ENCODE data around the gene UQCRC2.

UQCRC2 gene

DNA sequence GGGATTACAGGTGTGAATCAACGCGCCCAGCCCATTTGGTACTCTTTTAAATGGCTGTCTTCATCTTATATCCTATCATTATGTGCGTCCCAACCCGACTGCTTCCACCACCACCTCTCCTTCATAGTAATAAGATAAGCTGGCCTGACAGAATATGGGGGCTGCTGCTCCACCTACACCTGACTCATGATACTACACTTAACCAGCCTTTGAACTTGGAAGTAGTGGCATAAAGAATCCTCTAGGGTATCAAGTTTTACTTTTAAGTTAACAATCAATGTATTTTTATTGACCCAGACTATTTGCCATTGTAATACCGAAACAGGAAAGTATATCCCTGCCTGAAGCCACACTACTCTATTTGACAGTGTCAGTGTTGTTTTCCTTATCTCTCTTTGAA lies 28.9 kb downstream of the UQCRC2 start:
- no peaks in the 10 kb centered on the region for H3K4me1 ChIP-seq (ENCODE audit: control insufficient read depth, insufficient read depth, low read length)
- no peaks in the 10 kb centered on the region for H3K27me3 ChIP-seq (ENCODE audit: control insufficient read depth, insufficient read depth, low read length)
- H3K36me3 ChIP-seq (ENCODE audit: control insufficient read depth, insufficient read depth, low read length) = peaks cover 82% of the 10 kb centered on the region
- H3K27ac ChIP-seq (ENCODE audit: low read depth, low read length) = no peak overlapping the region
- no peak overlapping the region for H3K9ac ChIP-seq (ENCODE audit: low read depth, low read length)
- no peak overlapping the region for H3K4me3 ChIP-seq (ENCODE audit: low read depth, low read length)
- no peaks in the 10 kb centered on the region for H3K9me3 ChIP-seq (ENCODE audit: control insufficient read depth, insufficient read depth, low read length)

DNA sequence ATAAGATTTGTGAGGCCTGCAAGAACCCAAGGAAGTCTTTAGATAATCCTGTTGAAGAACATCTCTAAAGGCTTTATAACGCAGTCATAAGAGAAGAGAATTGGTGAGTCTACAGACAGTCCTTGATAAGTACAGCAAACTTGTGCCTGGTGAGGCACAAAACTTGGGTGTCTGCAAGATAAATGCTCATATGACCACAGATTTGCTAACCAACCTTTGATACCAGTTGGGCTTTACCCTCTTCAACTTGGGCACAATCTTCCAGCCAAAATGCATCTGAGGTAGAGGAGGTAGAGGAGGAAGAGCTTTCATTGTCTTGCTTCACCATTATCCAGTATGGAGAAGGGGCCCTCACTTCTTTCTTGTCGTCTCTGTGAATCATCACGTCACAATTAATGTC lies 30.9 kb downstream of the UQCRC2 start:
- Histone ChIP-seq H3K27me3 (ENCODE audit: control insufficient read depth, insufficient read depth, low read length) (no peaks in the 10 kb centered on the region), H3K27ac (ENCODE audit: low read depth, low read length) (no peak overlapping the region), H3K4me1 (ENCODE audit: control insufficient read depth, insufficient read depth, low read length) (no peaks in the 10 kb centered on the region), H3K9ac (ENCODE audit: low read depth, low read length) (no peak overlapping the region), H3K9me3 (ENCODE audit: control insufficient read depth, insufficient read depth, low read length) (no peaks in the 10 kb centered on the region), H3K36me3 (ENCODE audit: control insufficient read depth, insufficient read depth, low read length) (peaks cover 62% of the 10 kb centered on the region), H3K4me3 (ENCODE audit: low read depth, low read length) (no peak overlapping the region)

GRCh38 chr16:21985524-21985923 lies 32.4 kb downstream of the UQCRC2 start:
- Histone ChIP-seq H3K27me3 (ENCODE audit: control insufficient read depth, insufficient read depth, low read length) (no peaks in the 10 kb centered on the region), H3K36me3 (ENCODE audit: control insufficient read depth, insufficient read depth, low read length) (peaks cover 48% of the 10 kb centered on the region), H3K9ac (ENCODE audit: low read depth, low read length) (no peak overlapping the region), H3K4me3 (ENCODE audit: low read depth, low read length) (no peak overlapping the region), H3K9me3 (ENCODE audit: control insufficient read depth, insufficient read depth, low read length) (no peaks in the 10 kb centered on the region), H3K4me1 (ENCODE audit: control insufficient read depth, insufficient read depth, low read length) (0 out of 2 replicates have a peak, but pooled peaks cover 3% of the 10 kb centered on the region), H3K27ac (ENCODE audit: low read depth, low read length) (no peak overlapping the region)

DNA sequence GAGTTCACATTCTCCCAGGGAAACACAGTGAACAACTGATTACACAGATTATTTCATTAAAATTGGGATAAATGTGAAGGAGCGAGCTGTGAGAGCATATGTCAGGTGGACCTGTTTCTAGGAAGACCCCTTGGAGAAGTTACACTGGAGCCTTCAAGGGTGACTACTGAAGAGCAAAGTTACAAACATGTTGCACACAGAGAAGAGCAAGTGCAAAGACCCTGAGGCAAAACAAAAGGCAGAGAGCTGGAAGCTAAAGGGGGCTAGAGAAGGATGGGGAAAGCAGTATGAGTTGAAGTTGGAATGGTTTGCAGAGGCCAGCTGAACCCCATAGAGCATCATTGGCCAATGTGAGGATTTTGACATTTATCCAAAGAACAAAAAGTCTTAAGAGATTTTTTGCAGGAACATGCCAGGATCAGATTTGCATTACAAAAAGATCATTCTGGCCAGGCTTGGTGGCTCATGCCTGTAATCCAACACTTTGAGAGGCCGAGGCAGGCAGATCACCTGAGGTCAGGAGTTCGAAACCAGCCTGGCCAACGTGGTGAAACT lies 33.6 kb downstream of the UQCRC2 start:
- Histone ChIP-seq H3K4me3 (ENCODE audit: low read depth, low read length) (no peak overlapping the region), H3K27ac (ENCODE audit: low read depth, low read length) (no peak overlapping the region), H3K9me3 (ENCODE audit: control insufficient read depth, insufficient read depth, low read length) (no peaks in the 10 kb centered on the region), H3K9ac (ENCODE audit: low read depth, low read length) (no peak overlapping the region), H3K27me3 (ENCODE audit: control insufficient read depth, insufficient read depth, low read length) (no peaks in the 10 kb centered on the region), H3K36me3 (ENCODE audit: control insufficient read depth, insufficient read depth, low read length) (peaks cover 36% of the 10 kb centered on the region), H3K4me1 (ENCODE audit: control insufficient read depth, insufficient read depth, low read length) (0 out of 2 replicates have a peak, but pooled peaks cover 4% of the 10 kb centered on the region)

GRCh38 chr16:21987498-21987897 lies 34.3 kb downstream of the UQCRC2 start:
- Histone ChIP-seq H3K9ac (ENCODE audit: low read depth, low read length) (no peak overlapping the region), H3K9me3 (ENCODE audit: control insufficient read depth, insufficient read depth, low read length) (no peaks in the 10 kb centered on the region), H3K27ac (ENCODE audit: low read depth, low read length) (no peak overlapping the region), H3K36me3 (ENCODE audit: control insufficient read depth, insufficient read depth, low read length) (peaks cover 29% of the 10 kb centered on the region), H3K4me1 (ENCODE audit: control insufficient read depth, insufficient read depth, low read length) (0 out of 2 replicates have a peak, but pooled peaks cover 4% of the 10 kb centered on the region), H3K27me3 (ENCODE audit: control insufficient read depth, insufficient read depth, low read length) (no peaks in the 10 kb centered on the region), H3K4me3 (ENCODE audit: low read depth, low read length) (no peak overlapping the region)

DNA sequence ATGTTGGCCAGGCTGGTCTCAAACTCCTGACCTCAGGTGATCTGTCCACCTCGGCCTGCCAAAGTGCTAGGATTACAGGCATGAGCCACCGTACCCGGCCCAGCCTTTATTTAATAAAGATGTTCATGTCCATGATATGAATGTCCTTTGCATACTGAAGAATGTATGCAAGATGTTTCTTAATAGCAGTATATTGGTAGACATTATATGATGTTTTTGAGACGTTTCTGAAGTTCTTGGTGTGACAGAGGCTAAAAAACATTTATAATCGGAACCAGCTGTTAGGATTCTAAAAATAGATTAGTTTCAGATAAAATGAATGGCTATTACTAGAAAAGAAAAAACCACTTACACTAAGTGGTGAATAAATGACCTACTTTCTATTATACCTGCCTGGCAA lies 36.0 kb downstream of the UQCRC2 start:
- Histone ChIP-seq H3K36me3 (ENCODE audit: control insufficient read depth, insufficient read depth, low read length) (peaks cover 13% of the 10 kb centered on the region), H3K27me3 (ENCODE audit: control insufficient read depth, insufficient read depth, low read length) (no peaks in the 10 kb centered on the region), H3K27ac (ENCODE audit: low read depth, low read length) (no peak overlapping the region), H3K9me3 (ENCODE audit: control insufficient read depth, insufficient read depth, low read length) (no peaks in the 10 kb centered on the region), H3K9ac (ENCODE audit: low read depth, low read length) (no peak overlapping the region), H3K4me3 (ENCODE audit: low read depth, low read length) (no peak overlapping the region), H3K4me1 (ENCODE audit: control insufficient read depth, insufficient read depth, low read length) (0 out of 2 replicates have a peak, but pooled peaks cover 4% of the 10 kb centered on the region)

GRCh38 chr16:21989751-21990150 lies 36.6 kb downstream of the UQCRC2 start:
- H3K4me1 ChIP-seq (ENCODE audit: control insufficient read depth, insufficient read depth, low read length) = 0 out of 2 replicates have a peak, but pooled peaks cover 4% of the 10 kb centered on the region
- peaks cover 7% of the 10 kb centered on the region for H3K36me3 ChIP-seq (ENCODE audit: control insufficient read depth, insufficient read depth, low read length)
- H3K27me3 ChIP-seq (ENCODE audit: control insufficient read depth, insufficient read depth, low read length) = no peaks in the 10 kb centered on the region
- H3K9me3 ChIP-seq (ENCODE audit: control insufficient read depth, insufficient read depth, low read length) = no peaks in the 10 kb centered on the region
- H3K4me3 ChIP-seq (ENCODE audit: low read depth, low read length) = no peak overlapping the region
- no peak overlapping the region for H3K9ac ChIP-seq (ENCODE audit: low read depth, low read length)
- H3K27ac ChIP-seq (ENCODE audit: low read depth, low read length) = no peak overlapping the region

- peaks cover 4% of the 10 kb centered on the region; the same call in 1 of the 2 replicates for H3K36me3 ChIP-seq (ENCODE audit: control insufficient read depth, insufficient read depth, low read length)
- no peak overlapping the region for H3K27ac ChIP-seq (ENCODE audit: low read depth, low read length)
- no peak overlapping the region for H3K4me3 ChIP-seq (ENCODE audit: low read depth, low read length)
- H3K9me3 ChIP-seq (ENCODE audit: control insufficient read depth, insufficient read depth, low read length) = no peaks in the 10 kb centered on the region
- H3K27me3 ChIP-seq (ENCODE audit: control insufficient read depth, insufficient read depth, low read length) = no peaks in the 10 kb centered on the region
- no peak overlapping the region for H3K9ac ChIP-seq (ENCODE audit: low read depth, low read length)
- 0 out of 2 replicates have a peak, but pooled peaks cover 4% of the 10 kb centered on the region for H3K4me1 ChIP-seq (ENCODE audit: control insufficient read depth, insufficient read depth, low read length)
Observed at GRCh38 chr16:21990381-21990944, 37.3 kb downstream of the UQCRC2 start.

- Histone ChIP-seq H3K27ac (ENCODE audit: low read depth, low read length) (no peak overlapping the region), H3K4me3 (ENCODE audit: low read depth, low read length) (no peak overlapping the region), H3K27me3 (ENCODE audit: control insufficient read depth, insufficient read depth, low read length) (no peaks in the 10 kb centered on the region), H3K4me1 (ENCODE audit: control insufficient read depth, insufficient read depth, low read length) (0 out of 2 replicates have a peak, but pooled peaks cover 4% of the 10 kb centered on the region), H3K36me3 (ENCODE audit: control insufficient read depth, insufficient read depth, low read length) (no peaks in the 10 kb centered on the region), H3K9ac (ENCODE audit: low read depth, low read length) (no peak overlapping the region), H3K9me3 (ENCODE audit: control insufficient read depth, insufficient read depth, low read length) (no peaks in the 10 kb centered on the region)
Observed at GRCh38 chr16:21991621-21992020, 38.5 kb downstream of the UQCRC2 start.

DNA sequence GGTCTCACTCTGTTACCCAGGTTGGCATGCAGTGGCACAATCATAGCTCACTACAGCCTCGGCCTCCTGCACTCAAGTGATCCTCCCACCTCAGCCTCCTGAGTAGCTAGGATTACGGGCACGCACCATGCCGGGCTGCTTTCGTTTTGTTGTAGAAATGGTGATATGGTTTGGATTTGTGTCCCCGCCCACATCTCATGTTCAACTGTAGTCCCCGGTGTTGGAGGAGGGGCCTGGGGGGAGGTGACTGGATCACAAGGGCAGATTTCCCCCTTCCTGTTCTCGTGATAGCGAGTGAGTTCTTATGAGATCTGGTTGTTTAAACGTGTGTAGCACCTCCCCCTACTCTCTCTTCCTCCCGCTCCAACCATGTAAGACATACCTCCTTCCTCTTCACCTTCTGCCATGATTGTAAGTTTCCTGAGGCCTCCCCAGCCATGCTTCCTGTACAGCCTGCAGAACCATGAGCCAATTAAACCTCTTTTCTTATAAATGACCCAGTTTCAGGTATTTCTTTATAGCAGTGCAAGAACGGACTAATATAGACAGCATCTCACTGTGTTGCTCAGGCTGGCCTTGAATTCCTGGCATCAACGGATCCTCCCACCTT lies 41.8 kb downstream of the UQCRC2 start:
- Histone ChIP-seq H3K9me3 (ENCODE audit: control insufficient read depth, insufficient read depth, low read length) (no peaks in the 10 kb centered on the region), H3K27me3 (ENCODE audit: control insufficient read depth, insufficient read depth, low read length) (no peaks in the 10 kb centered on the region), H3K4me1 (ENCODE audit: control insufficient read depth, insufficient read depth, low read length) (0 out of 2 replicates have a peak, but pooled peaks cover 4% of the 10 kb centered on the region), H3K27ac (ENCODE audit: low read depth, low read length) (no peak overlapping the region), H3K36me3 (ENCODE audit: control insufficient read depth, insufficient read depth, low read length) (no peaks in the 10 kb centered on the region), H3K9ac (ENCODE audit: low read depth, low read length) (no peak overlapping the region), H3K4me3 (ENCODE audit: low read depth, low read length) (no peak overlapping the region)

- H3K4me1 ChIP-seq (ENCODE audit: control insufficient read depth, insufficient read depth, low read length) = peaks cover 4% of the 10 kb centered on the region; the same call in 1 of the 2 replicates
- no peaks in the 10 kb centered on the region for H3K9me3 ChIP-seq (ENCODE audit: control insufficient read depth, insufficient read depth, low read length)
- H3K4me3 ChIP-seq (ENCODE audit: low read depth, low read length) = no peak overlapping the region
- no peaks in the 10 kb centered on the region for H3K27me3 ChIP-seq (ENCODE audit: control insufficient read depth, insufficient read depth, low read length)
- H3K36me3 ChIP-seq (ENCODE audit: control insufficient read depth, insufficient read depth, low read length) = no peaks in the 10 kb centered on the region
- H3K27ac ChIP-seq (ENCODE audit: low read depth, low read length) = no peak overlapping the region
- H3K9ac ChIP-seq (ENCODE audit: low read depth, low read length) = no peak overlapping the region
Observed at GRCh38 chr16:21996923-21997696, 43.9 kb downstream of the UQCRC2 start.

Data from HUES48 (cell line).